Activated T-helper 1 cell treated with anti-CD3 and anti-CD28 coated beads, Interleukin-2, amount 50 U/mL, for 16 hours (primary cell): ENCODE results near the gene ZFYVE19.

Experiments used
- DNase-seq, 2 donors: peaks; one replicate each; pipeline ENCODE4 v3.0.0-alpha.2; 2020; ENCODE audit warnings: low read depth in 1 of 2, low spot score in 1 of 2

ZFYVE19 gene

DNA sequence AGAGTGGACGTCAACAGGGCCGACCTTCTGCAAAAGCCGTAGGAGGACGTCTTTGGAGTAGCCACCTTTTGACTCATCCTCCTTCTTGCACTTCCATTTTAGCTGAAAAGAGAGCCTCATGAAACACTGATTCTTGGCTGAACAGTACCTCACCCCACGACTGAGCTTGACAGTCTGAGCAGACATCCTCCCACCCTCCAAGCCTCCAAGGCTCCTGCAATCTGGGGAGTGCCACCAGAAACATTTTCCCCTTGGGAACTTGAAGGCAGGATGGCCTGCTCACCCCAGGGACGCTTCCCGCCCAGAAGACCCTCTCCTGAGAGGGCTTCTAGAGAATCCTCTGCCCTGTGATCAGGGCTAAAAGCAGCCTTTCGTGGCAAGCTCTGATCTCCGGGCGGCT, 31.9 kb upstream of the ZFYVE19 start:
- DNase-seq, result no peak

- DNase-seq, result no peak
Measured at GRCh38 chr15:40775740-40776536, 31.0 kb upstream of the ZFYVE19 start.

- DNase-seq, result no peak
Measured at GRCh38 chr15:40776537-40777141, 30.2 kb upstream of the ZFYVE19 start.

- peak; percentile 66 to 70 for DNase-seq
Measured at GRCh38 chr15:40782609-40783227, 24.2 kb upstream of the ZFYVE19 start.

DNA sequence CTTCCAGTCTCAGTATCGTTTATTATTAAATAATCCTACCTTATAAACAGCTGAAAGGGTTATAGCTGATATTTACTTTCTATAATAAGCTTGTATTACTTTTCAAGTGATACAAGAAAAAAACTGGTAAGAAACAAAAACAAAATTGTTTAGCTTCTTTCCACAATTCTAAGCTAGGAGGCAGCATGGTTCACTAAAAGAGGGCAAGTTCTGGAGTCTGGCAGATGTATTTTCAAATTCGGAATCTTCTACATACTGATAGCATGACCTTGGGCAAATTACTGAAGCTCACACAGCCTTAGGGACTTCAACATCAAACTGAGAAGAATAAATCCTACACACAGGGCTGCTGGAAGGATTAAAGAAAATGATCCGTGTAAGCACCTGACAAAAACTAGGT, 21.7 kb upstream of the ZFYVE19 start:
- no peak for DNase-seq

DNA sequence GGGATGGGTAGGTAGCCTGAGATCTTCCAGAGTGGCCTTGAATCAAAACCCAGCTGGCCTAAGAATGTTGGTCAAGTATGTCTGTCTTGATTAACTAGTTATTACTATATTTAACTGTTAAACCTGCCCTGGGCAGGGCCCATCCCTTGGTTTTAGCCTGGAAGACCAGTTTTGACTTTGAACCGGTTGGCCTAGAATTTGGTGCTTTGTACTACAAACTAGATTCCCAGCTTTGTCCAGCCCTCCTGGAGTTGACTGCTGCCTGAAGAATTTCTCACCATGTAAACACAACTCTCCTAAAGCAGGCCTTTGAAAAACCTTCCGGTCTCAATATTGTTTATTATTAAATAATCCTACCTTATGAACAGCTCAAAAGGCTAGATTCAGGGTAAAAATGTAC, 21.1 kb upstream of the ZFYVE19 start:
- DNase-seq, result no peak

GRCh38 chr15:40787344-40787841, 19.5 kb upstream of the ZFYVE19 start:
- DNase-seq, result peak in 1 of 2 donors; percentile 27

DNA sequence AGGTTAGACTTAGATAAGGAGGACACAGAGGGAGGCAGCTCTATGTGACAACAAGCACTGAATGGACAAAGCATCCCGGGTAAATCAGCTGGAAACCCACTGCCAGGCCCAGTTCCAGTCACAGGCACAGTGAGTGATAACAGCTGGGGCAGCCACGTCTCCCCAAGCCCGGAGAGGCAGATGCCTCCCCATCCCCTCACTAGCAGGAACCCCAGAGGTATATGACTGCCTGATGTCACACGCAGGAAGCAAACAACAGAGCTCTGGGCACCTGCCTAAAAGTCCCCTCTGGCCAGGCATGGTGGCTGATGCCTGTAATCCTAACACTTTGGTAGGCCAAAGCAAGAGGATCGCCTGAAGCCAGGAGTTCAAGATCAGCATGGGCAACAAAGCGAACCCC, 18.9 kb upstream of the ZFYVE19 start:
- DNase-seq, result no peak

- DNase-seq, result no peak
Measured at GRCh38 chr15:40789119-40789518, 17.8 kb upstream of the ZFYVE19 start.

GRCh38 chr15:40789999-40790398, 16.9 kb upstream of the ZFYVE19 start:
- DNase-seq, result no peak

GRCh38 chr15:40790718-40791117, 16.2 kb upstream of the ZFYVE19 start:
- no peak for DNase-seq

GRCh38 chr15:40792394-40792793, 14.5 kb upstream of the ZFYVE19 start:
- no peak for DNase-seq

- DNase-seq, result no peak
Measured at GRCh38 chr15:40793216-40793989, 13.5 kb upstream of the ZFYVE19 start.

DNA sequence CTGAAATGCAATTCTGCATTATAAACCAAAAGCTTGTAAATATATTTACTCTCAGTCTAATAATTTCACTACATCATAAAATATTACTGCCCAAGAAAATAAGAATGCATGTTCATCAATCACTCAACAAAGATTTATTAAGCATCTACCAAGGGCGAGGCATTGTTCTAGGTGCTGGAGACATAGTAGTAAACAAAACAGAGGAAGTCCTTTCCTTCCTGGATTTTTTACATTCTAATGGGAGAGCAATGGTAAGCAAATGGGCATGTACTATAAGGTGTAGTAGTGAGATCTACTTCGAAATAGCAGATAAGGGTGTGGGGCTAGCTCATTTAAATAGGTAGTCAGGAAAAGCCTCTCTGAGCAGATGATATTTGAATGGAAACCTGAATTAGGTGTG, 10.8 kb upstream of the ZFYVE19 start:
- DNase-seq, result no peak

DNA sequence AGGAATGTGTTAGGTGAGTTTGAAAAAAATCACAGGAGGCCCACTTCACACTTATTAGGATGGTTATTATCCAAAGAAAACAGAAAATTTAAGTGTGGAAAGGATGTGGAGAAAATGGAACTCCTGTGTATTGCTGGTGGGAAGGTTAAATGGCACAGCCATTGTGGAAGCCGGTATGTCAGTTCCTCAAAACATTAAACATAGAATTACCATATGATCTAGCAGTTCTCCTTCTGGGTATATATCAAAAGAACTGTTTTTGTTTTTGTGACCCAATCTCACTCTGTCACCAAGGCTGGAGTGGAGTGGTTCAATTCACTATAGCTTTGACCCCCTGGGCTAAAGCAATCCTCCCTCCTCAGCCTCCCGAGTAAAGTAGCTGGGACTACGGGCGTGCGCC, 10.4 kb upstream of the ZFYVE19 start:
- no peak for DNase-seq

GRCh38 chr15:40799523-40799922, 7.4 kb upstream of the ZFYVE19 start:
- DNase-seq, result no peak

DNA sequence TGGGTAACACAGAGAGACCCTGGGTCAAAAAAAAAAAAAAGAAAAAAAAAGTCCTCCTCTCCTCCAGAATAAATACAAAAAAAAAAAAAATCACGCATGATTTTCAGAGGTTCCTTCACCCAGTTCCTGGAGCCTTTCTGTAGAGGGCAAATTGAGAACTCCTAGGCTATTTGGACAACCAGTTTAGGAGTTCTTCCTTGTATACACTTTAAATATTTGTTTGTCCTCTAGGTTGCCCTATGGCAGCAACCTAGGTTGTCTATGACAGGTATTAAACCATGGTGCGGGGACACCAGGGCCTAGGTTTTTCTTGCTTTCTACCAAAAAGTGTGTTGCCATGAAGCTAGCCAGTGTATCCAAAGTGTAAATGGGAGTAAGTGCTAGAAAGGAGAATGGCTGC, 3.8 kb upstream of the ZFYVE19 start:
- DNase-seq, result no peak

DNA sequence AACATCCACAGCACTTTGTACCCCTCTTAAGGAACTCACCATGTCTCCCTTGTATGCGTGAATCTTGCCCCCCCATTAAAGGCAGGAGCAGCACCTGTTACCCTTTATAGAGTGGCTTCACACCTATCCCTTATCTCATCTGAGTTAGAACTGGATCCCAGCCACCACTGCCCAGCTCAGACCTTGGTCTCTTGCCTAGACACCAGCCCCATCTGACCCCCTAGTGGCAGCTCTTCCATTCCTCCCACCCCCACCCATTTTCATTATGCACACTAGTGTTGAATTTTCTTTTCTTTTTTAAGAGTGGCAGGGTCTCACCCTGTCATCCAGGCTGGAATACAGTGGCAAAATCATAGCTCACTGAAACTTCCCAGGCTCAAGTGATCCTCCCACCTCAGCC, 3.2 kb upstream of the ZFYVE19 start:
- no peak for DNase-seq

GRCh38 chr15:40806672-40807027, 239 bp upstream of the ZFYVE19 start:
- DNase-seq, result no peak

DNA sequence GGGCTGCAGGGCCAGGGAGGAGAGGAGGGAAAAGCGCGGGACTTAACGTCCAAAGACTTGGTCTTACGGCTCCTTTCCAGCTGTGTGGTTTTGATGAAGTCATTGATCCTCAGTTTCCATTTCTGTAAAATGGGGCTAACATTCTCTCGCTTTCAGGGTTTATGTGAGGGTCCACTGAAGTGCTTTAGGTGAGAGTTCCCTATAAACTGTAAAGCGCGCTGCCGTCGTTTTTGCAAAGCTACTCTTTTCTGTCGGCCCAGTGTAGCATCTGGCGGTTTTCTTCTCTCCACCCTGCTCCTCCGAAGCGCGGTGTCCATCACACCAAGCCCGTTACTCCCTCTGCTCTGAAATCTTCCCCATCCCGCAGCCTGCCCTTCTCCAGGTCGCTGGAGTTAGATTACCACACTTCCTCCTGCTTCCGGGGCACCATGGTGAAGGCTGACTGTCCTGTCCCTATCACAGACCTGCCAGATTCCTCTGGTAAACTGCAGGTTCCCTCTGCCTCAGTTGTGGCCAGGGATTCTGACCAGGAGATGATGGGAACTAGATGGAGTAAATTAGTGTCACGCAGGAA, 1.1 kb downstream of the ZFYVE19 start:
- no peak for DNase-seq

- no peak for DNase-seq
Measured at GRCh38 chr15:40808861-40809450, 2.1 kb downstream of the ZFYVE19 start.
